HCT116 (cell line): ENCODE measurements around the gene RNF208. TPM values are rescaled to one million over a fixed set of nuclear protein-coding genes. Genes with fewer than 3 reads are reported as not detected.

ENCODE experiments used
- ATAC-seq: fragments of 200-7000 bp; cut with Tn5 transposase; 2 replicates; pipeline ENCODE4 v1.9.1; 2020; ENCODE audit warnings: mild to moderate bottlenecking, moderate library complexity
- BruUV-seq: library from RNA; stranded (reverse); fragments of 400-500 nt; replicated peaks from 2 replicates; lab custom pipeline; 2021; lab: Mats Ljungman, UMichigan
- CTCF ChIA-PET: fragments of 300-600 bp; sonication (Branson Sonifier 250); formaldehyde crosslinking; loops from one replicate; lab custom pipeline; 2021; ENCODE audit warnings: antibody characterized with exemption; lab: Charles Lee
- POLR2A ChIA-PET: fragments of 300-600, 350-600 bp; sonication (Branson Sonifier 250); formaldehyde crosslinking; loops from one replicate; lab custom pipeline; 2021; ENCODE audit warnings: antibody characterized with exemption; lab: Charles Lee
- RAD21 ChIA-PET, 2 experiments: fragments of 300-600 bp; sonication (Branson Sonifier 250); formaldehyde crosslinking; loops; one replicate each; lab custom pipeline; 2023; ENCODE audit warnings: low total read pairs in 2 of 2; ENCODE audit not compliant: uncharacterized antibody in 2 of 2, unreplicated experiment in 2 of 2, low non-redundant PET in 1 of 2; lab: Charles Lee
- DNase-seq: peaks from one replicate; pipeline ENCODE4 v3.0.0-alpha.2; 2010; ENCODE audit warnings: low read depth, low spot score
- H2AFZ ChIP-seq: fragments of 200-600 bp; shearing (Covaris generic), sonication (generic); 2 replicates; pipeline ENCODE4 v1.6.1; 2017; ENCODE audit warnings: low read depth, mixed run types, mixed read lengths, antibody characterized with exemption, low read length; ENCODE audit not compliant: poor library complexity, severe bottlenecking
- H3K27ac ChIP-seq: 2 replicates; pipeline ENCODE4 v1.5.1; 2012; ENCODE audit warnings: low read depth, low read length
- H3K27me3 ChIP-seq: fragments of 200-600 bp; sonication (generic); 2 replicates; pipeline ENCODE4 v1.6.1; 2016; ENCODE audit warnings: mixed run types, low read length, mixed read lengths; ENCODE audit not compliant: insufficient read depth
- H3K36me3 ChIP-seq, 2 experiments: fragments of 200-500 bp in 1 of 2; fragments of 200-600 bp in 1 of 2; sonication (Bioruptor generic) in 1 of 2; sonication (generic) in 1 of 2; 2 replicates each; pipeline versions ENCODE4 v1.5.1 to v1.6.1; 2014 to 2016; ENCODE audit warnings: low read length in 2 of 2, inconsistent platforms in 1 of 2, mixed read lengths in 1 of 2, mixed run types in 1 of 2; ENCODE audit not compliant: insufficient read depth in 2 of 2, control insufficient read depth in 1 of 2
- H3K4me1 ChIP-seq, 2 experiments: fragments of 200-600 bp in 1 of 2; sonication (generic) in 1 of 2; 2 replicates each; pipeline versions ENCODE4 v1.5.1 to v1.6.1; 2012 to 2017; ENCODE audit warnings: low read length in 2 of 2, inconsistent platforms in 1 of 2, mild to moderate bottlenecking in 1 of 2, mixed read lengths in 1 of 2, mixed run types in 1 of 2, moderate library complexity in 1 of 2; ENCODE audit not compliant: insufficient read depth in 2 of 2, control insufficient read depth in 1 of 2
- H3K4me2 ChIP-seq: fragments of 200-600 bp; sonication (generic); 2 replicates; pipeline ENCODE4 v1.6.1; 2017; ENCODE audit warnings: mixed run types, low read length, mixed read lengths
- H3K4me3 ChIP-seq, 2 experiments: fragments of 200-600 bp in 1 of 2; sonication (generic) in 1 of 2; replicated peaks in 1 of 2; 2 replicates each; pipeline ENCODE4 v1.5.1; 2011 to 2016; ENCODE audit warnings: low read length in 2 of 2, control low read depth in 1 of 2, low read depth in 1 of 2, mild to moderate bottlenecking in 1 of 2, mixed read lengths in 1 of 2, mixed run types in 1 of 2
- H3K79me2 ChIP-seq: fragments of 200-600 bp; sonication (generic); 2 replicates; pipeline ENCODE4 v1.6.1; 2017; ENCODE audit warnings: mild to moderate bottlenecking, mixed run types, low read length, moderate library complexity, mixed read lengths; ENCODE audit not compliant: insufficient read depth
- H3K9ac ChIP-seq: fragments of 200-600 bp; sonication (generic); 2 replicates; pipeline ENCODE4 v1.6.1; 2016; ENCODE audit warnings: low read length, mixed read lengths
- H3K9me2 ChIP-seq: fragments of 200-600 bp; sonication (generic), shearing (Covaris generic); 2 replicates; pipeline ENCODE4 v1.6.1; 2017; ENCODE audit warnings: mixed run types, mild to moderate bottlenecking, moderate library complexity; ENCODE audit not compliant: insufficient read depth
- H3K9me3 ChIP-seq, 2 experiments: fragments of 200-500 bp in 1 of 2; fragments of 200-600 bp in 1 of 2; sonication (Bioruptor generic) in 1 of 2; sonication (generic) in 1 of 2; 2 replicates each; pipeline ENCODE4 v1.6.1; 2014 to 2017; ENCODE audit warnings: low read length in 2 of 2, mixed read lengths in 2 of 2, inconsistent platforms in 1 of 2, low read depth in 1 of 2, mild to moderate bottlenecking in 1 of 2, mixed run types in 1 of 2, moderate library complexity in 1 of 2; ENCODE audit not compliant: control insufficient read depth in 1 of 2, insufficient read depth in 1 of 2
- H4K20me1 ChIP-seq: fragments of 200-600 bp; sonication (generic), shearing (Covaris generic); 2 replicates; pipeline ENCODE4 v1.6.1; 2017; ENCODE audit warnings: mixed run types, mild to moderate bottlenecking, moderate library complexity; ENCODE audit not compliant: insufficient read depth
- CTCF ChIP-seq, 3 experiments: fragments of 200-600 bp in 1 of 3; sonication (generic) in 1 of 3; IDR thresholded peaks in 2 of 3; conservative IDR thresholded peaks in 1 of 3; 2 replicates each; pipeline ENCODE4 v1.5.1; 2012 to 2017; ENCODE audit warnings: low read depth in 2 of 3, low read length in 2 of 3, antibody characterized with exemption in 1 of 3, borderline replicate concordance in 1 of 3, control low read depth in 1 of 3, mild to moderate bottlenecking in 1 of 3, mixed read lengths in 1 of 3, mixed run types in 1 of 3, moderate library complexity in 1 of 3; ENCODE audit not compliant: insufficient read depth in 1 of 3
- EGR1 ChIP-seq: IDR thresholded peaks from 2 replicates; pipeline ENCODE4 v1.6.1; 2012; ENCODE audit warnings: low read depth
- EZH2 ChIP-seq: fragments of 200-600 bp; sonication (generic); IDR thresholded peaks from 2 replicates; pipeline ENCODE4 v1.6.1; 2017; ENCODE audit warnings: antibody characterized with exemption, mixed run types
- EZH2phosphoT487 ChIP-seq: fragments of 200-600 bp; IDR thresholded peaks from 2 replicates; pipeline ENCODE4 v1.6.1; 2018; ENCODE audit warnings: antibody characterized with exemption, borderline replicate concordance
- MAX ChIP-seq: IDR thresholded peaks from 2 replicates; pipeline ENCODE4 v1.6.1; 2012
- POLR2A ChIP-seq: IDR thresholded peaks from 2 replicates; pipeline ENCODE4 v1.7.0; 2011; ENCODE audit warnings: borderline replicate concordance; ENCODE audit not compliant: insufficient read depth, insufficient read length; ENCODE audit errors: extremely low read depth
- POLR2AphosphoS5 ChIP-seq: IDR thresholded peaks from 2 replicates; pipeline ENCODE4 v1.6.1; 2011; ENCODE audit warnings: mild to moderate bottlenecking, low read depth, low read length, moderate library complexity
- RAD21 ChIP-seq: IDR thresholded peaks from 2 replicates; pipeline ENCODE4 v1.6.1; 2012; ENCODE audit warnings: low read depth, mild to moderate bottlenecking
- REST ChIP-seq: IDR thresholded peaks from 2 replicates; pipeline ENCODE4 v1.6.1; 2012; ENCODE audit warnings: low read depth
- SIN3A ChIP-seq: IDR thresholded peaks from 2 replicates; pipeline ENCODE4 v1.6.1; 2012; ENCODE audit warnings: low read depth
- SP1 ChIP-seq: IDR thresholded peaks from 2 replicates; pipeline ENCODE4 v1.6.1; 2012; ENCODE audit warnings: low read depth
- SRF ChIP-seq: IDR thresholded peaks from 2 replicates; pipeline ENCODE4 v1.6.1; 2012; ENCODE audit warnings: low read depth
- YY1 ChIP-seq: IDR thresholded peaks from 2 replicates; pipeline ENCODE4 v1.6.1; 2011; ENCODE audit warnings: low read length, low read depth, moderate library complexity, mild to moderate bottlenecking; ENCODE audit not compliant: insufficient replicate concordance; ENCODE audit errors: extremely low read depth
- intact Hi-C: fragments of 100-400 bp; cut with micrococcal nuclease; formaldehyde crosslinking; loops from 2 replicates; pipeline ENCODE4 v1.10.0; 2022
- total RNA-seq: library from RNA; stranded (reverse); gene quantifications from one replicate; pipeline ENCODE4 v1.2.1, GENCODE V29; 2021; ENCODE audit not compliant: unreplicated experiment

The RNF208 gene
- total RNA-seq, 1 experiment from 2014 or later: 26.1 TPM

- POLR2A ChIA-PET: interaction anchor here (0.6 to 1.3 kb wide), 5 partner anchors 9 to 150 kb away, joined by 3 to 5 read pairs (median 4); partner anchors contain the start of genes MAN1B1 and RNF224
- peak overlapping the region; percentile 30; the same call in 1 of the 2 replicates for H3K9ac ChIP-seq
- DNase-seq: no peak
Observed at GRCh38 chr9:137236238-137236935, 14.3 kb upstream of the RNF208 start.

More at GRCh38 chr9:137236238-137236935, 14.3 kb upstream of the RNF208 start:
- no peaks in the 10 kb centered on the region for H3K36me3 ChIP-seq
- peak; percentile 45 for ATAC-seq
- H3K27ac ChIP-seq: peak overlapping the region; percentile 58; the same call in 1 of the 2 replicates
- no TSS peak for BruUV-seq
- H2AFZ ChIP-seq: no peak overlapping the region
- ChIA-PET CTCF (interaction anchor here (0.5 to 2.8 kb wide), 43 partner anchors 10 to 459 kb away, joined by 3 to 43 read pairs (median 4); partner anchors contain the start of genes ANAPC2, CYSRT1, LRRC26 and MAN1B1), RAD21 (interaction anchor here (0.6 to 0.7 kb wide), 3 partner anchors 47 to 118 kb away, joined by 3 to 4 read pairs (median 3); no protein-coding TSS in a partner anchor)
- intact Hi-C loops: no loop called here
- H3K4me3 ChIP-seq: peak overlapping the region in 1 of 2 experiments; percentile 28; a peak in 1 of 4 replicates
- no peaks in the 10 kb centered on the region for H3K27me3 ChIP-seq
- H3K4me2 ChIP-seq: peak overlapping the region; percentile 79
- peaks cover 15% of the 10 kb centered on the region for H3K79me2 ChIP-seq
- no peaks in the 10 kb centered on the region for H3K9me2 ChIP-seq
- TF ChIP-seq EZH2phosphoT487 (no peak), MAX (no peak), POLR2A (no peak), POLR2AphosphoS5 (peak; percentile 67), CTCF (IDR thresholded peaks at IDR 0.05 in 2 of 3, conservative IDR thresholded peaks at IDR 0.05 in 1 of 3; ENCODE audit: borderline replicate concordance in 1 of 3, insufficient read depth in 1 of 3, low read depth in 2 of 3, low read length in 2 of 3) (peak in 2 of 3 experiments; percentile 98 to 99; a peak in 4 of 6 replicates), REST (no peak), SIN3A (no peak), EGR1 (no peak), EZH2 (no peak), YY1 (peak; percentile 82), SRF (no peak), RAD21 (no peak), SP1 (no peak)
- H3K9me3 ChIP-seq: no peaks in the 10 kb centered on the region
- peaks cover 23 to 39% of the 10 kb centered on the region in 2 experiments for H3K4me1 ChIP-seq
- no peaks in the 10 kb centered on the region for H4K20me1 ChIP-seq
